GM18951 (cell line): ENCODE results near the gene CHML.
"Not testable (repeated sequence)": the region's sequence is repeated elsewhere in the genome, so short reads cannot be mapped to it uniquely, and the experiment has no call there.

Experiments
- POLR2A ChIP-seq: IDR thresholded peaks from 4 replicates; pipeline ENCODE4 v1.6.1; 2011; ENCODE audit warnings: mild to moderate bottlenecking; ENCODE audit not compliant: insufficient read length, insufficient read depth; ENCODE audit errors: extremely low read depth
- in situ Hi-C: fragments of 300-500 bp; cut with MboI; formaldehyde crosslinking; loops from one replicate; pipeline ENCODE4 v1.12.0; 2022; ENCODE audit warnings: low sequenced_read_pairs, mixed read lengths, inconsistent platforms; ENCODE audit not compliant: unreplicated experiment

CHML gene

GRCh38 chr1:241666419-241666818, 26.2 kb upstream of the CHML start:
- in situ Hi-C loops: no loop called here
- no peak for TF ChIP-seq POLR2A

- in situ Hi-C loops: no loop called here
- TF ChIP-seq POLR2A: no peak
Observed at GRCh38 chr1:241660424-241660972, 20.3 kb upstream of the CHML start.

- in situ Hi-C loops: not testable (repeated sequence)
Observed at GRCh38 chr1:241659016-241659415, 18.8 kb upstream of the CHML start.

GRCh38 chr1:241658081-241658793, 18.1 kb upstream of the CHML start:
- TF ChIP-seq POLR2A: no peak
- in situ Hi-C loops: no loop called here

- in situ Hi-C loops: no loop called here
- no peak for TF ChIP-seq POLR2A
Observed at GRCh38 chr1:241654641-241655040, 14.5 kb upstream of the CHML start.

- TF ChIP-seq POLR2A: no peak
- in situ Hi-C loops: no loop called here
Observed at GRCh38 chr1:241654019-241654418, 13.8 kb upstream of the CHML start.

- no peak for TF ChIP-seq POLR2A
- in situ Hi-C loops: no loop called here
Observed at GRCh38 chr1:241652012-241652411, 11.8 kb upstream of the CHML start, which contains the start of gene WDR64. WDR64 (plus strand) TSS chr1:241652281; CDS start chr1:241652485, 204 bp downstream.

- TF ChIP-seq POLR2A: no peak
- in situ Hi-C loops: no loop called here
Observed at GRCh38 chr1:241648159-241648558, 8.0 kb upstream of the CHML start.

- in situ Hi-C loops: no loop called here
- TF ChIP-seq POLR2A: no peak
Observed at GRCh38 chr1:241647658-241648057, 7.5 kb upstream of the CHML start.

- in situ Hi-C loops: no loop called here
- no peak for TF ChIP-seq POLR2A
Observed at GRCh38 chr1:241646201-241646600, 6.0 kb upstream of the CHML start.

GRCh38 chr1:241645199-241645598, 5.0 kb upstream of the CHML start:
- TF ChIP-seq POLR2A: no peak
- in situ Hi-C loops: no loop called here

- in situ Hi-C loops: no loop called here
- no peak for TF ChIP-seq POLR2A
Observed at GRCh38 chr1:241644259-241644658, 4.1 kb upstream of the CHML start.

- in situ Hi-C loops: no loop called here
- TF ChIP-seq POLR2A: no peak
Observed at GRCh38 chr1:241642593-241642944, 2.4 kb upstream of the CHML start.

- TF ChIP-seq POLR2A: no peak
- in situ Hi-C loops: no loop called here
Observed at GRCh38 chr1:241641773-241642592, 1.8 kb upstream of the CHML start.
